OCI-LY7 (cell line): ENCODE results near the gene ADARB2.

Experiments
- EZH2phosphoT487 ChIP-seq: fragments of 200-600 bp; sonication (generic); IDR thresholded peaks from 2 replicates; pipeline ENCODE4 v1.6.1; 2018; ENCODE audit warnings: low read depth, borderline replicate concordance, mild to moderate bottlenecking, mixed run types, antibody characterized with exemption, low read length, moderate library complexity, mixed read lengths
- TF ChIP-seq, protein P1 (sequence below): fragments of 200-600 bp; sonication (generic); conservative IDR thresholded peaks from 2 replicates; pipeline ENCODE4 v1.5.1; 2014; ENCODE audit warnings: mild to moderate bottlenecking, antibody characterized with exemption, low read length, moderate library complexity, mixed read lengths

DNA sequence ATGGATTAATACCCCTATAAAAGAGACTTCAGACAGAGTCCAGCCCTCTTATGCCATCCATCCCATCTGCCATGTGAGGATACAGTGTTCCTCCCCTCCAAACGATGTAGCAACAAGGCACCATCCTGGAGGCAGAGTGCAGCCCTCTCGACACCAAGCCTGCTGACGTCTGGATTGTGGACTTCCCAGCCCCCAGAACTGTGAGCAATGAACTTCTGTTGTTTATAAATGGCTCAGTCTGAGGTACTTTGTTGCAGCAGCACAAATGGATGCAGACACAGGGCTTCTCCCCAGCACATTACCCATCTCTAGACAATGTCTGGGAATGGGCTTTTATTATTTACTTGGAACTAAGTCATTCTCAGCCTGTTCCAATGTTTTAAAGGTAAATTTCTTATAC, 485.6 kb downstream of the ADARB2 start:
- TF ChIP-seq, protein P1, sequence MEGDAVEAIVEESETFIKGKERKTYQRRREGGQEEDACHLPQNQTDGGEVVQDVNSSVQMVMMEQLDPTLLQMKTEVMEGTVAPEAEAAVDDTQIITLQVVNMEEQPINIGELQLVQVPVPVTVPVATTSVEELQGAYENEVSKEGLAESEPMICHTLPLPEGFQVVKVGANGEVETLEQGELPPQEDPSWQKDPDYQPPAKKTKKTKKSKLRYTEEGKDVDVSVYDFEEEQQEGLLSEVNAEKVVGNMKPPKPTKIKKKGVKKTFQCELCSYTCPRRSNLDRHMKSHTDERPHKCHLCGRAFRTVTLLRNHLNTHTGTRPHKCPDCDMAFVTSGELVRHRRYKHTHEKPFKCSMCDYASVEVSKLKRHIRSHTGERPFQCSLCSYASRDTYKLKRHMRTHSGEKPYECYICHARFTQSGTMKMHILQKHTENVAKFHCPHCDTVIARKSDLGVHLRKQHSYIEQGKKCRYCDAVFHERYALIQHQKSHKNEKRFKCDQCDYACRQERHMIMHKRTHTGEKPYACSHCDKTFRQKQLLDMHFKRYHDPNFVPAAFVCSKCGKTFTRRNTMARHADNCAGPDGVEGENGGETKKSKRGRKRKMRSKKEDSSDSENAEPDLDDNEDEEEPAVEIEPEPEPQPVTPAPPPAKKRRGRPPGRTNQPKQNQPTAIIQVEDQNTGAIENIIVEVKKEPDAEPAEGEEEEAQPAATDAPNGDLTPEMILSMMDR = no peak
- TF ChIP-seq EZH2phosphoT487 = no peak
